ENCODE data around the gene SPOUT1. TPM values are rescaled to one million over a fixed set of nuclear protein-coding genes. Genes with fewer than 3 reads are reported as not detected.

SPOUT1 gene
- total and polyA plus RNA-seq, 2 of the 13 experiments (the other 11 are each of a cell fraction or from before 2014, with no cell fraction given), result 39.0 to 45.8 TPM

GRCh38 chr9:128823903-128824406, 5.6 kb downstream of the SPOUT1 start:
- intact Hi-C loops (cut with micrococcal nuclease; ENCODE audit: unreplicated experiment) (no loop called here), in situ Hi-C loops (cut with HindIII; ENCODE audit: extremely low pct_ligation_motif_present, low pct_unique_long_range_greater_than_20kb) (no loop called here)
- Histone ChIP-seq H3K36me3 (replicated peaks in 1 of 2; ENCODE audit: control insufficient read depth in 1 of 2, insufficient read depth in 2 of 2, low read length in 2 of 2) (peaks cover 22 to 62% of the 10 kb centered on the region in 2 experiments), H3K9me3 (ENCODE audit: low read length) (no peaks in the 10 kb centered on the region), H3K9ac (ENCODE audit: insufficient read depth, low read depth, low read length) (no peak overlapping the region), H4K20me1 (ENCODE audit: insufficient read depth, low read length) (no peaks in the 10 kb centered on the region), H3K4me1 (ENCODE audit: insufficient read depth, low read length) (peaks cover 43% of the 10 kb centered on the region), H3K4me3 (replicated peaks in 1 of 3; ENCODE audit: insufficient read depth in 1 of 3, low read depth in 2 of 3, low read length in 3 of 3) (no peak overlapping the region), H3K27ac (ENCODE audit: extremely low read length, insufficient read depth, low read length) (no peak overlapping the region), H3K79me2 (ENCODE audit: insufficient read depth, low read length) (peaks cover 12% of the 10 kb centered on the region), H3K4me2 (ENCODE audit: low read depth, low read length) (no peak overlapping the region), H2AFZ (ENCODE audit: low read length) (no peak overlapping the region), H3K27me3 (ENCODE audit: control insufficient read depth in 1 of 2, insufficient read depth in 2 of 2, low read length in 2 of 2) (no peaks in the 10 kb centered on the region)
- 87% methylated on average over 2 of the region's 12 CpGs for WGBS (ENCODE audit: low lambda C conversion rate)
- POLR2A ChIA-PET, result interaction anchor here (0.7 kb wide), 1 partner anchor 14 kb away, joined by 3 read pairs; no protein-coding TSS in a partner anchor
- BruUV-seq (replicated peaks), result no TSS peak
- ATAC-seq (no peak), DNase-seq (ENCODE audit: low spot score) (no peak), FAIRE-seq (no peak)
- CTCF ChIA-PET (ENCODE audit: low intra/inter-chr PET ratio, low total read pairs), result no interaction called here
- TF ChIP-seq, protein P1, sequence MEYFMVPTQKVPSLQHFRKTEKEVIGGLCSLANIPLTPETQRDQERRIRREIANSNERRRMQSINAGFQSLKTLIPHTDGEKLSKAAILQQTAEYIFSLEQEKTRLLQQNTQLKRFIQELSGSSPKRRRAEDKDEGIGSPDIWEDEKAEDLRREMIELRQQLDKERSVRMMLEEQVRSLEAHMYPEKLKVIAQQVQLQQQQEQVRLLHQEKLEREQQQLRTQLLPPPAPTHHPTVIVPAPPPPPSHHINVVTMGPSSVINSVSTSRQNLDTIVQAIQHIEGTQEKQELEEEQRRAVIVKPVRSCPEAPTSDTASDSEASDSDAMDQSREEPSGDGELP (IDR thresholded peaks at IDR 0.05; ENCODE audit: borderline replicate concordance, low read depth), result no peak
- TF ChIP-seq ZNF841 (CRISPR knock-in tag; IDR thresholded peaks at IDR 0.05; ENCODE audit: borderline replicate concordance), result no peak
- TF ChIP-seq, protein P2, sequence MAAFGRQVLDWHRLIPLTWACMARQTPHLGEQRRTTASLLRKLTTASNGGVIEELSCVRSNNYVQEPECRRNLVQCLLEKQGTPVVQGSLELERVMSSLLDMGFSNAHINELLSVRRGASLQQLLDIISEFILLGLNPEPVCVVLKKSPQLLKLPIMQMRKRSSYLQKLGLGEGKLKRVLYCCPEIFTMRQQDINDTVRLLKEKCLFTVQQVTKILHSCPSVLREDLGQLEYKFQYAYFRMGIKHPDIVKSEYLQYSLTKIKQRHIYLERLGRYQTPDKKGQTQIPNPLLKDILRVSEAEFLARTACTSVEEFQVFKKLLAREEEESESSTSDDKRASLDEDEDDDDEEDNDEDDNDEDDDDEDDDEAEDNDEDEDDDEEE (CRISPR knock-in tag; IDR thresholded peaks at IDR 0.05), result no peak
- TF ChIP-seq JUN (CRISPR knock-in tag; IDR thresholded peaks at IDR 0.05), result no peak
- no peak for TF ChIP-seq NFATC3 (CRISPR knock-in tag; IDR thresholded peaks at IDR 0.05)
- peak; percentile 35; the same call in 1 of the 2 replicates for TF ChIP-seq RBFOX2 (IDR thresholded peaks at IDR 0.05; ENCODE audit: low read depth, low read length)
- no peak for TF ChIP-seq SP4 (CRISPR knock-in tag; IDR thresholded peaks at IDR 0.05)
- no peak for TF ChIP-seq POLR2AphosphoS2 (IDR thresholded peaks at IDR 0.05; ENCODE audit: low read depth, low read length)
- TF ChIP-seq, protein P3, sequence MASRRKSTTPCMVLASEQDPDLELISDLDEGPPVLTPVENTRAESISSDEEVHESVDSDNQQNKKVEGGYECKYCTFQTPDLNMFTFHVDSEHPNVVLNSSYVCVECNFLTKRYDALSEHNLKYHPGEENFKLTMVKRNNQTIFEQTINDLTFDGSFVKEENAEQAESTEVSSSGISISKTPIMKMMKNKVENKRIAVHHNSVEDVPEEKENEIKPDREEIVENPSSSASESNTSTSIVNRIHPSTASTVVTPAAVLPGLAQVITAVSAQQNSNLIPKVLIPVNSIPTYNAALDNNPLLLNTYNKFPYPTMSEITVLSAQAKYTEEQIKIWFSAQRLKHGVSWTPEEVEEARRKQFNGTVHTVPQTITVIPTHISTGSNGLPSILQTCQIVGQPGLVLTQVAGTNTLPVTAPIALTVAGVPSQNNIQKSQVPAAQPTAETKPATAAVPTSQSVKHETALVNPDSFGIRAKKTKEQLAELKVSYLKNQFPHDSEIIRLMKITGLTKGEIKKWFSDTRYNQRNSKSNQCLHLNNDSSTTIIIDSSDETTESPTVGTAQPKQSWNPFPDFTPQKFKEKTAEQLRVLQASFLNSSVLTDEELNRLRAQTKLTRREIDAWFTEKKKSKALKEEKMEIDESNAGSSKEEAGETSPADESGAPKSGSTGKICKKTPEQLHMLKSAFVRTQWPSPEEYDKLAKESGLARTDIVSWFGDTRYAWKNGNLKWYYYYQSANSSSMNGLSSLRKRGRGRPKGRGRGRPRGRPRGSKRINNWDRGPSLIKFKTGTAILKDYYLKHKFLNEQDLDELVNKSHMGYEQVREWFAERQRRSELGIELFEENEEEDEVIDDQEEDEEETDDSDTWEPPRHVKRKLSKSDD (CRISPR knock-in tag; IDR thresholded peaks at IDR 0.05; ENCODE audit: low read depth), result no peak
- TF ChIP-seq, protein P4, sequence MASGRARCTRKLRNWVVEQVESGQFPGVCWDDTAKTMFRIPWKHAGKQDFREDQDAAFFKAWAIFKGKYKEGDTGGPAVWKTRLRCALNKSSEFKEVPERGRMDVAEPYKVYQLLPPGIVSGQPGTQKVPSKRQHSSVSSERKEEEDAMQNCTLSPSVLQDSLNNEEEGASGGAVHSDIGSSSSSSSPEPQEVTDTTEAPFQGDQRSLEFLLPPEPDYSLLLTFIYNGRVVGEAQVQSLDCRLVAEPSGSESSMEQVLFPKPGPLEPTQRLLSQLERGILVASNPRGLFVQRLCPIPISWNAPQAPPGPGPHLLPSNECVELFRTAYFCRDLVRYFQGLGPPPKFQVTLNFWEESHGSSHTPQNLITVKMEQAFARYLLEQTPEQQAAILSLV (CRISPR knock-in tag; IDR thresholded peaks at IDR 0.05; ENCODE audit: borderline replicate concordance), result no peak
- TF ChIP-seq ZNF577 (CRISPR knock-in tag; IDR thresholded peaks at IDR 0.05; ENCODE audit: borderline replicate concordance, low read depth), result no peak
- TF ChIP-seq BCL6 (CRISPR knock-in tag; IDR thresholded peaks at IDR 0.05), result peak; percentile 40; the same call in 1 of the 2 replicates
- TF ChIP-seq KDM5A (IDR thresholded peaks at IDR 0.05; ENCODE audit: borderline replicate concordance, low read length), result no peak
